GM21529 (cell line): ENCODE measurements around the gene ZNG1F.
"Not testable (repeated sequence)": the region's sequence is repeated elsewhere in the genome, so short reads cannot be mapped to it uniquely, and the experiment has no call there.

Experiments
- ATAC-seq: cut with Tn5 transposase; IDR thresholded peaks from one replicate; pipeline ENCODE4 v1.9.1; 2021; ENCODE audit not compliant: unreplicated experiment

The ZNG1F gene

DNA sequence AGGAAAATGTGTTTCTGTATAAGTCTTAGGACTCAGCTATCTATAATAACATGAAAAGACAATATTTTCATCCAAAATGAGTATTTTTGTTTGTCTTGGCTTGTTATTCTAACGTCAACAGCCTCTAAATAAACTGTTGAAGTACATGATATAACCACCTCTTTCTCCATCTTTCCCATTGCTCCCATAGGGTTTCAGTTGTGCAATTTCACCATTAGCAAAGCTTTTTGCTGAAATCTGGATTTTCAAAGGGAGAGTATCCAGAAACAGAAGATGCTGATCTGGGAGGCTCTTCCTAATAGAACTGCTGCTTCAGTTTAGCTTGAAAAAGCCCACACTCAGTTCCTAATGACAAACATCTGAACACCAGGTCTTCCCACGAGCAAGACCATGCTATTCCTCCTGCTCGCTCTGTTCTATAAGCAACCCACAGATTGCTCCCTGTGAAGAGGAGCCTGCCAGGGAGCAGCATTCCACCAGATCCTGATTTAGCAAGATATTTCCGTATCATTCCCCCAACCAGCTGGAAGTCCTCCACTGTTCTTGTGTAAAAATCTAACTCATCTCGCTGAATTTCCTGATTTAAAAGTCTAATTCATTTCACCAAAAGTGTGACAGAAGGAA lies 101.8 kb downstream of the ZNG1F start:
- not testable (repeated sequence) for ATAC-seq

- ATAC-seq = not testable (repeated sequence)
Observed at GRCh38 chr9:41086685-41087084, 102.4 kb downstream of the ZNG1F start.

GRCh38 chr9:41086215-41086614 lies 102.9 kb downstream of the ZNG1F start:
- ATAC-seq = not testable (repeated sequence)

DNA sequence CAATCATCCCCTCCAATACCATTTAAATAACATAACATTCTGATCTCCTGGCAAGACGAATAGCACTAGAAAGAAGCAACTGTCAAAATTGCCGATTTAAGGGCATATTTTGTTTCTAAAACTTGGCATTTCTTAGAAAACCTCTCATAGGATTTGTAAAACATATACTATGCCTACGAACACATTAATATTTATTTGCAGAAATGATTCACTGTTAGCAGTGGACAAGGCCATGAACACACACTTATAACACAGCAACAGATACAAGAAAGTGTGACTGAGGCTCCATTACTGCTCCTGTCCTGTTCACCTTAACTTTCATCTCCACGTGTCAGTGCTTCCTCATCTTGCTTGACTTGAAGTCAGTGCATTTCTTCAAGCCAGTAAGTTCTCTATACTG lies 106.8 kb downstream of the ZNG1F start:
- ATAC-seq = not testable (repeated sequence)
